Endodermal cell (in vitro differentiated cells): ENCODE measurements around the gene RUFY4. TPM values are rescaled to one million over a fixed set of nuclear protein-coding genes. Genes with fewer than 3 reads are reported as not detected.
"Not testable (repeated sequence)": the region's sequence is repeated elsewhere in the genome, so short reads cannot be mapped to it uniquely, and the experiment has no call there.

Source experiments
- DNase-seq: peaks from one replicate; pipeline ENCODE4 v3.0.0-alpha.2; 2017
- H3K27ac ChIP-seq: 2 replicates; pipeline ENCODE4 v1.5.1; 2013; ENCODE audit warnings: mild to moderate bottlenecking, low read depth, low read length, moderate library complexity
- H3K27me3 ChIP-seq: 2 replicates; pipeline ENCODE4 v1.6.1; 2013; ENCODE audit warnings: mild to moderate bottlenecking, low read length, moderate library complexity; ENCODE audit not compliant: insufficient read depth, control insufficient read depth, poor library complexity, severe bottlenecking
- H3K36me3 ChIP-seq: 2 replicates; pipeline ENCODE4 v1.7.0; 2013; ENCODE audit warnings: mild to moderate bottlenecking, low read length, moderate library complexity; ENCODE audit not compliant: control insufficient read depth, insufficient read depth
- H3K4me1 ChIP-seq: one replicate; pipeline ENCODE4 v1.7.0; 2013; ENCODE audit warnings: low read length; ENCODE audit not compliant: control insufficient read depth, insufficient read depth
- H3K4me3 ChIP-seq: 2 replicates; pipeline ENCODE4 v1.5.1; 2013; ENCODE audit warnings: mild to moderate bottlenecking, low read length, moderate library complexity
- H3K9ac ChIP-seq: 2 replicates; pipeline ENCODE4 v1.6.1; 2013; ENCODE audit warnings: mild to moderate bottlenecking, low read length, moderate library complexity; ENCODE audit not compliant: poor library complexity, severe bottlenecking; ENCODE audit errors: extremely low read depth
- H3K9me3 ChIP-seq: 2 replicates; pipeline ENCODE4 v1.6.1; 2013; ENCODE audit warnings: mild to moderate bottlenecking, low read length, moderate library complexity; ENCODE audit not compliant: control insufficient read depth
- H3K27ac Mint-ChIP-seq: 2 replicates; pipeline ENCODE4 v1.8.0; 2020; ENCODE audit warnings: mixed read lengths
- H3K27me3 Mint-ChIP-seq: 2 replicates; pipeline ENCODE4 v1.8.0; 2021; ENCODE audit warnings: mild to moderate bottlenecking, mixed read lengths; ENCODE audit not compliant: insufficient read depth
- H3K36me3 Mint-ChIP-seq: 2 replicates; pipeline ENCODE4 v1.8.0; 2020; ENCODE audit warnings: low read depth, mixed read lengths
- H3K4me1 Mint-ChIP-seq: 2 replicates; pipeline ENCODE4 v1.8.0; 2020; ENCODE audit warnings: mixed read lengths
- H3K4me3 Mint-ChIP-seq: 2 replicates; pipeline ENCODE4 v1.8.0; 2020; ENCODE audit warnings: mild to moderate bottlenecking, moderate library complexity, mixed read lengths
- H3K9me3 Mint-ChIP-seq: 2 replicates; pipeline ENCODE4 v1.8.0; 2020; ENCODE audit warnings: mild to moderate bottlenecking, mixed read lengths
- CTCF ChIP-seq: fragments of 200-600 bp; sonication (generic); conservative IDR thresholded peaks from 2 replicates; pipeline ENCODE4 v1.5.0; 2021; ENCODE audit warnings: antibody characterized with exemption, mild to moderate bottlenecking
- WGBS, 2 experiments: methylation state at CpG; one replicate each; pipeline versions ENCODE4 v1.1.5 to v1.1.7; 2013; ENCODE audit warnings: missing lambda C conversion rate in 2 of 2, mixed read lengths in 1 of 2; ENCODE audit not compliant: insufficient coverage in 1 of 2, insufficient read length in 1 of 2; 5-methylcytosine and 5-hydroxymethylcytosine counted together
- total RNA-seq, 2 donors: library from RNA; stranded (reverse); fragmentation: NEBNext Ultra II Directional in 1 of 2; extraction: Animal tissue kit (Norgen Biotek cat#: 25700) in 1 of 2; gene quantifications; 2 replicates in 1 of 2; 3 replicates in 1 of 2; pipeline ENCODE4 v1.2.1, GENCODE V29; 2021

RUFY4 gene
- total RNA-seq, 2 donors from 2014 or later, result 0.35 TPM; not detected in 1

- peak; percentile 77 for DNase-seq
- peaks cover 34% of the 10 kb centered on the region for H3K27me3 ChIP-seq
- peak overlapping the region; percentile 38 for H3K4me3 ChIP-seq
- no peaks in the 10 kb centered on the region for H3K4me1 ChIP-seq
- peaks cover 47% of the 10 kb centered on the region for H3K27me3 Mint-ChIP-seq
- no peak for TF ChIP-seq CTCF
- H3K9ac ChIP-seq, result no peak overlapping the region
- WGBS, 2 experiments, result 24 to 29% methylated on average over 33 to 45 of the region's 45 CpGs
- H3K9me3 Mint-ChIP-seq, result no peaks in the 10 kb centered on the region
- H3K27ac Mint-ChIP-seq, result no peak overlapping the region
- no peaks in the 10 kb centered on the region for H3K9me3 ChIP-seq
- H3K36me3 Mint-ChIP-seq, result no peaks in the 10 kb centered on the region
- H3K36me3 ChIP-seq, result no peaks in the 10 kb centered on the region
- H3K4me3 Mint-ChIP-seq, result peak overlapping the region; percentile 41
- no peak overlapping the region for H3K27ac ChIP-seq
- H3K4me1 Mint-ChIP-seq, result peaks cover 5% of the 10 kb centered on the region
Observed at GRCh38 chr2:218033590-218034496, 35.2 kb upstream of the RUFY4 start.

- peak; percentile 90 for DNase-seq
- 19 to 26% methylated on average over 6 to 23 of the region's 24 CpGs for WGBS, 2 experiments
- not testable (repeated sequence) for H3K4me1 Mint-ChIP-seq, H3K9me3 ChIP-seq, H3K36me3 ChIP-seq, H3K9ac ChIP-seq, H3K9me3 Mint-ChIP-seq, H3K27ac Mint-ChIP-seq, H3K36me3 Mint-ChIP-seq, H3K27ac ChIP-seq, H3K4me1 ChIP-seq
- Histone ChIP-seq H3K4me3 (peak overlapping the region; percentile 38), H3K27me3 (peaks cover 38% of the 10 kb centered on the region)
- peak; percentile 87 for TF ChIP-seq CTCF
- Mint-ChIP-seq H3K27me3 (peaks cover 53% of the 10 kb centered on the region), H3K4me3 (peak overlapping the region; percentile 41)
Observed at GRCh38 chr2:218034497-218035213, 34.4 kb upstream of the RUFY4 start.

GRCh38 chr2:218035463-218036100, 33.5 kb upstream of the RUFY4 start:
- Mint-ChIP-seq H3K27me3 (peaks cover 62% of the 10 kb centered on the region), H3K9me3 (no peaks in the 10 kb centered on the region), H3K4me1 (peaks cover 5% of the 10 kb centered on the region), H3K27ac (no peak overlapping the region), H3K36me3 (no peaks in the 10 kb centered on the region), H3K4me3 (no peak overlapping the region)
- H3K9me3 ChIP-seq, result no peaks in the 10 kb centered on the region
- no peaks in the 10 kb centered on the region for H3K4me1 ChIP-seq
- DNase-seq, result peak; percentile 31
- H3K4me3 ChIP-seq, result no peak overlapping the region
- H3K27ac ChIP-seq, result no peak overlapping the region
- no peaks in the 10 kb centered on the region for H3K36me3 ChIP-seq
- no peak for TF ChIP-seq CTCF
- WGBS, 2 experiments, result 85 to 92% methylated on average over 4 to 12 of the region's 12 CpGs
- no peak overlapping the region for H3K9ac ChIP-seq
- peaks cover 41% of the 10 kb centered on the region for H3K27me3 ChIP-seq
